AG09309 (cell line): ENCODE results near the gene ZNF468.
"Not testable (repeated sequence)": the region's sequence is repeated elsewhere in the genome, so short reads cannot be mapped to it uniquely, and the experiment has no call there.

Experiments
- DNase-seq: peaks from one replicate; pipeline ENCODE4 v3.0.0-alpha.2; 2010; ENCODE audit warnings: low read depth
- H3K4me3 ChIP-seq: 2 replicates; pipeline ENCODE4 v1.5.1; 2011; ENCODE audit warnings: mild to moderate bottlenecking, low read depth, low read length, moderate library complexity; ENCODE audit not compliant: control insufficient read depth
- TF ChIP-seq, protein P1 (sequence below): IDR thresholded peaks from 2 replicates; pipeline ENCODE4 v1.5.1; 2011; ENCODE audit warnings: mild to moderate bottlenecking, low read depth, low read length, inconsistent platforms; ENCODE audit not compliant: insufficient read depth, control insufficient read depth; ENCODE audit errors: missing control alignments

ZNF468 gene

GRCh38 chr19:52889931-52890330, 32.5 kb upstream of the ZNF468 start:
- TF ChIP-seq, protein P1, sequence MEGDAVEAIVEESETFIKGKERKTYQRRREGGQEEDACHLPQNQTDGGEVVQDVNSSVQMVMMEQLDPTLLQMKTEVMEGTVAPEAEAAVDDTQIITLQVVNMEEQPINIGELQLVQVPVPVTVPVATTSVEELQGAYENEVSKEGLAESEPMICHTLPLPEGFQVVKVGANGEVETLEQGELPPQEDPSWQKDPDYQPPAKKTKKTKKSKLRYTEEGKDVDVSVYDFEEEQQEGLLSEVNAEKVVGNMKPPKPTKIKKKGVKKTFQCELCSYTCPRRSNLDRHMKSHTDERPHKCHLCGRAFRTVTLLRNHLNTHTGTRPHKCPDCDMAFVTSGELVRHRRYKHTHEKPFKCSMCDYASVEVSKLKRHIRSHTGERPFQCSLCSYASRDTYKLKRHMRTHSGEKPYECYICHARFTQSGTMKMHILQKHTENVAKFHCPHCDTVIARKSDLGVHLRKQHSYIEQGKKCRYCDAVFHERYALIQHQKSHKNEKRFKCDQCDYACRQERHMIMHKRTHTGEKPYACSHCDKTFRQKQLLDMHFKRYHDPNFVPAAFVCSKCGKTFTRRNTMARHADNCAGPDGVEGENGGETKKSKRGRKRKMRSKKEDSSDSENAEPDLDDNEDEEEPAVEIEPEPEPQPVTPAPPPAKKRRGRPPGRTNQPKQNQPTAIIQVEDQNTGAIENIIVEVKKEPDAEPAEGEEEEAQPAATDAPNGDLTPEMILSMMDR, result no peak
- DNase-seq, result no peak
- no peak overlapping the region for H3K4me3 ChIP-seq

DNA sequence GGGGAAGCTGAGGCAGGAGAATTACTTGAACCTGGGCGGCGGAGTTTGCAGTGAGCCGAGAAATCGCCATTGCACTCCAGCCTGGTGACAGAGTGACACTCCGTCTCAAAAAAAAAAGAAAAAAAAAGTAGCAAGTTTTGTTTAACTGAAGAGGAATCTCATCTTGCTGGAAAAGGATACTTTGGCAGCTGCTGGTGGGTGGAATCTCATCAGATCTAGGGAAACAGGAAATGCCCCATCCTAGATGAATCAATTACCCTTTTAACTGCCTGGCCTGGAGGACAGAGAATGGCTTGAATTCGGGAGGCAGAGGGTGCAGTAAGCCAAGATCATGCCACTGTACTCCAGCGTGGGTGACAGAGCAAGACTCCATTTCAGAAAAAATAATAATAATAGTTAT, 31.7 kb upstream of the ZNF468 start:
- TF ChIP-seq, protein P1, result no peak
- no peak overlapping the region for H3K4me3 ChIP-seq
- no peak for DNase-seq

GRCh38 chr19:52880895-52881389, 23.5 kb upstream of the ZNF468 start:
- H3K4me3 ChIP-seq, result no peak overlapping the region
- TF ChIP-seq, protein P1, result no peak
- no peak for DNase-seq

DNA sequence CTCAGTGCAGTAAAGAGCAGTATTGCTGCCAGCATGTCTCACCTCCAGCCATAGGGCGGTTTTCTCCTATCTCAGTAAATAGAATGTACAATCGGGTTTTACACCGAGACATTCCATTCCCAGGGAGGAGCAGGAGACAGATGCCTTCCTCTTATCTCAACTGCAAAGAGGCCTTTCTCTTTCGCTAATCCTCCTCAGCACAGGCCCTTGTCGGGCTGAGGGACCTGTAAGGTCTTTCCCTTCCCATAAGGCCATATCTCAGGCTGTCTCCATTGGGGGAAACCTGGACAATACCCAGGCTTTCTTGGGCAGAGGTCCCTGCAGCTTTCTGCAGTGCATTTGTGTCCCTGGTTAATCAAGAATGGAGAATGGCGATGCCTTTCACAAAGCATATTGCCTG, 15.6 kb upstream of the ZNF468 start:
- not testable (repeated sequence) for DNase-seq, H3K4me3 ChIP-seq

GRCh38 chr19:52871466-52871865, 14.0 kb upstream of the ZNF468 start:
- no peak overlapping the region for H3K4me3 ChIP-seq
- DNase-seq, result no peak
- TF ChIP-seq, protein P1, result no peak

DNA sequence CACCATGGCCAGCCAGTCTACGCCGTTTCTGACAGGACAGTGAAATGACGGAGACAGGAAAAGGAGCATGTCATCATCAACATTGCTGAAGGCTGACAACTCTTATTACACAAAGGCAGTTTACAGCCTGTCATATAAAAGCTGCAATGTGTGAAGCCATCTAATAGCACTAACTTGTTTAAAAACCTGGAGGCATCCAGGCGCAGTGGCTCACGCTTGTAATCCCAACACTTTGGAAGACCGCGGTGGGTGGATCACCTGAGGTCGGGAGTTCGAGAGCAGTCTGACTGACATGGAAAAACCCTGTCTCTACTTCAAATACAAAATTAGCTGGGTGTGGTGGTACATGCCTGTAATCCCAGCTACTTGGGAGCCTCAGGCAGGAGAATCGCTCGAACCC, 10.6 kb upstream of the ZNF468 start:
- not testable (repeated sequence) for H3K4me3 ChIP-seq, DNase-seq

DNA sequence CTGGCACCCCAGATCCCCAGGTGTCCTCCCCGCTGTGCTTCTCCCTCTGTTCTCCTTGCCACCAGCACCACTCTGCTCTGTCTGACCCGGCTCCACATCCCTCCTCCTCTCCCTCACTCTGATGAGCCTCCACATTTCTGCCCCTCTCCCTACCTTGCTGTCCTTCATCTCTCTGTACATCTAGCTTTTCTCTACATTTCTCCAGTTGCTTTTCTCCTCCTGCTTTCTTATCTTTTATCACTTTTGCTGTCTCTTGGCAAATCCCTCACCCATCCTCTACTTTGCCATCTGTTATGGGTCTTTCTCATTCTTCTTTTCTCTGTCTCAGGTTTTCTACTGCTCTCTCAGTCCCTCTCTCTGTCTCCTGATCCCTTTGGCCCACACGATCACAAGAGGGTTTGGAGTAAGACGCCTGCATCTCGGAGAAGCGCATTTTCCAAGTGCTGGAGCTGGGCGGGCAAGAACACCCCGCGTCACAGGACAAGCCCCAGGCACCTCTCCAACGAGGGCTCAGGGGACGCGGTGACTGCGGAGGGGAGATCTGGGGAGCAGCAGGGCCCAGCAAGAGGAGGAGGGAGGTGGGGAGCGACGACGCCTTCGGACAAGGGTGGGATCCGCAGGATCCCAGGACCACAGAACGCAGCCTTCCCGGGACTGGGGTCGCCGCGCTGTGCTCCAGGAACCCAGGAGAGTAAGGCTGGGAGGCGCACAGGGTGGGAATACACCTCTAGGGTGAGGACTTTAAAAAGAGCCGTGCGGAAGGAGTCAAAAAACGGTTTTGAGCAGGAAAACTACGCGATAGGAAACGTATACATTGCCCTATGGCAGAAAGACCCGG, 660 bp downstream of the ZNF468 start:
- DNase-seq, result not testable (repeated sequence)
- peak overlapping the region; percentile 65 for H3K4me3 ChIP-seq

GRCh38 chr19:52847352-52847751, 10.1 kb downstream of the ZNF468 start:
- not testable (repeated sequence) for DNase-seq, H3K4me3 ChIP-seq

GRCh38 chr19:52840825-52841465, 16.5 kb downstream of the ZNF468 start:
- H3K4me3 ChIP-seq, DNase-seq: not testable (repeated sequence)

DNA sequence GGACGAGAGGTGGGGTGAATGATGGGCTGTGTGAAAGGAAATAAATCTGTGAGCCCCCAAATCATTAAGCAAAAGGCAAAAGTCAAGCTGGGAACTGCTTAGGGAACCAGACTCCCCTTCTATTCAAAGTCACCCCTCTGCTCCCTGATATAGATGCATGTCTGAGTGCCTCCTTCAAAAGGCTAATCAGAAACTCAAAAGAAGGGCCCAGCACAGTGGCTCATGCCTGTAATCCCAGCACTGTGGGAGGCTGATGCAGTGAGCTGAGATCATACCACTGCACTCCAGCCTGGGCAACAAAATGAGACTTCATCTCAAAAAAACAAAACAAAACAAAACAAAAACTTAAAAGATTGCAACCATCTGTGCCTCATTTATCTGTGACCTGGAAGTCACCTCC, 23.1 kb downstream of the ZNF468 start:
- H3K4me3 ChIP-seq, DNase-seq: not testable (repeated sequence)

- DNase-seq, H3K4me3 ChIP-seq: not testable (repeated sequence)
These were observed 23.9 kb downstream of the ZNF468 start for GRCh38 chr19:52833541-52833940.

DNA sequence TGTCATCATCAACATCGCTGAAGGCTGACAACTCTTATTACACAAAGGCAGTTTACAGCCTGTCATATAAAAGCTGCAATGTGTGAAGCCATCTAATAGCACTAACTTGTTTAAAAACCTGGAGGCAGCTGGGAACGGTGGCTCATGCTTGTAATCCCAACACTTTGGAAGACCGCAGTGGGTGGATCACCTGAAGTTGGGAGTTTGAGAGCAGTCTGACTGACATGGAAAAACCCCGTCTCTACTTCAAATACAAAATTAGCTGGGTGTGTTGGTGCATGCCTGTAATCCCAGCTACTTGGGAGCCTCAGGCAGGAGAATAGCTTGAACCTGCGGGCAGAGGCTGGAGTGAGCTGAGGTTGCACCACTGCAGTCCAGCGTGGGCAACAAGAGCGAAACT, 27.6 kb downstream of the ZNF468 start:
- not testable (repeated sequence) for H3K4me3 ChIP-seq, DNase-seq
